C4-2B (cell line): Measurements from ENCODE around the gene CABP4.

ENCODE experiments used
- CTCF ChIP-seq: fragments of 450-650 bp; conservative IDR thresholded peaks from 2 replicates; pipeline ENCODE4 v1.5.1; 2017; ENCODE audit warnings: mild to moderate bottlenecking
- ZFX ChIP-seq: fragments of 450-650 bp; IDR thresholded peaks from 2 replicates; pipeline ENCODE4 v1.6.1; 2017

- TF ChIP-seq CTCF (no peak), ZFX (no peak)
Observed at GRCh38 chr11:67495234-67496005, 40.3 kb downstream of the CABP4 start.
